SJSA1 (cell line): ENCODE results near the gene SPOCK3. TPM values are rescaled to one million over a fixed set of nuclear protein-coding genes. Genes with fewer than 3 reads are reported as not detected.

Experiments
- DNase-seq, 2 experiments: peaks; one replicate each; pipeline ENCODE4 v3.0.0-alpha.2; 2015 to 2020; ENCODE audit warnings: low spot score in 2 of 2, low read depth in 1 of 2
- H3K27ac ChIP-seq: fragments of 250-450 bp; sonication (Bioruptor Pico); 2 replicates; pipeline ENCODE4 v1.5.1; 2020; ENCODE audit warnings: mild to moderate bottlenecking, moderate library complexity
- H3K27me3 ChIP-seq: fragments of 250-450 bp; sonication (Bioruptor Pico); replicated peaks from 2 replicates; pipeline ENCODE4 v1.5.1; 2020; ENCODE audit warnings: mild to moderate bottlenecking, moderate library complexity
- H3K36me3 ChIP-seq: fragments of 250-450 bp; sonication (Bioruptor Pico); 2 replicates; pipeline ENCODE4 v1.5.1; 2020; ENCODE audit warnings: mild to moderate bottlenecking
- H3K4me1 ChIP-seq: fragments of 250-450 bp; sonication (Bioruptor Pico); replicated peaks from 2 replicates; pipeline ENCODE4 v1.6.1; 2021; ENCODE audit warnings: mild to moderate bottlenecking
- H3K4me3 ChIP-seq: fragments of 250-450 bp; sonication (Bioruptor Pico); 2 replicates; pipeline ENCODE4 v1.5.1; 2020; ENCODE audit warnings: mild to moderate bottlenecking
- H3K9me3 ChIP-seq: fragments of 250-450 bp; sonication (Bioruptor Pico); replicated peaks from 2 replicates; pipeline ENCODE4 v1.5.1; 2020; ENCODE audit warnings: mild to moderate bottlenecking
- total RNA-seq: library from RNA; depleted of rRNA; stranded (reverse); fragments of >200 nt; shearing (Covaris generic); gene quantifications from 2 replicates; pipeline ENCODE4 v1.2.3, GENCODE V29; 2014

The SPOCK3 gene
- total RNA-seq, 1 experiment from 2014 or later = not detected

- Histone ChIP-seq H3K4me3 (no peak overlapping the region), H3K9me3 (no peaks in the 10 kb centered on the region), H3K4me1 (no peaks in the 10 kb centered on the region), H3K27ac (no peak overlapping the region), H3K27me3 (no peaks in the 10 kb centered on the region), H3K36me3 (no peaks in the 10 kb centered on the region)
- DNase-seq = no peak
These were observed 98.0 kb downstream of the SPOCK3 start for GRCh38 chr4:167136270-167136669.

DNA sequence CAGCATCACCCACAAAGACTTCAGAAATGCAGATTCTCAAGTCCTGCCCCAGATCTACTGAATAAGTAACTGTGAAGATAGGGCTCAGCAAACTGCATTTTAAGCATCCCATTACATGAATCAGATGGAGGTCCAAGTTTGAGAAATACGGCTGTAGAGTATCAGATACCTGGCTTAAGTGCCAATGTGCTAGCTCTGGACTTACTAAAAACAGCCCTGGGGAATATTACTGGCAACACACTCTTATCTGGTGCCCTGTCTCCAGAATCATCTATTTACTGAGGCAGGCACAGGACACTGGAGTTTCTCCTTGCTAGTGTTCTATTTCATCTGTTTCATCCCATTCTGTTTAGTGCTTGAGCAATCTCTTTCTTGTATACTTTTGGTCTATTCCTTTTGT is 105.1 kb downstream of the SPOCK3 start:
- Histone ChIP-seq H3K4me3 (no peak overlapping the region), H3K27me3 (no peaks in the 10 kb centered on the region), H3K9me3 (no peaks in the 10 kb centered on the region), H3K36me3 (no peaks in the 10 kb centered on the region), H3K4me1 (no peaks in the 10 kb centered on the region), H3K27ac (no peak overlapping the region)
- no peak for DNase-seq

GRCh38 chr4:167119392-167119791 is 114.9 kb downstream of the SPOCK3 start:
- Histone ChIP-seq H3K4me1 (no peaks in the 10 kb centered on the region), H3K4me3 (no peak overlapping the region), H3K9me3 (no peaks in the 10 kb centered on the region), H3K36me3 (no peaks in the 10 kb centered on the region), H3K27ac (no peak overlapping the region), H3K27me3 (no peaks in the 10 kb centered on the region)
- DNase-seq = no peak

GRCh38 chr4:167117273-167117672 is 117.0 kb downstream of the SPOCK3 start:
- no peak overlapping the region for H3K4me3 ChIP-seq
- no peaks in the 10 kb centered on the region for H3K36me3 ChIP-seq
- H3K27me3 ChIP-seq = no peaks in the 10 kb centered on the region
- no peak overlapping the region for H3K27ac ChIP-seq
- no peak for DNase-seq
- no peaks in the 10 kb centered on the region for H3K4me1 ChIP-seq
- H3K9me3 ChIP-seq = no peaks in the 10 kb centered on the region

- H3K36me3 ChIP-seq = no peaks in the 10 kb centered on the region
- DNase-seq = no peak
These were observed 119.8 kb downstream of the SPOCK3 start for GRCh38 chr4:167114416-167114971.

DNA sequence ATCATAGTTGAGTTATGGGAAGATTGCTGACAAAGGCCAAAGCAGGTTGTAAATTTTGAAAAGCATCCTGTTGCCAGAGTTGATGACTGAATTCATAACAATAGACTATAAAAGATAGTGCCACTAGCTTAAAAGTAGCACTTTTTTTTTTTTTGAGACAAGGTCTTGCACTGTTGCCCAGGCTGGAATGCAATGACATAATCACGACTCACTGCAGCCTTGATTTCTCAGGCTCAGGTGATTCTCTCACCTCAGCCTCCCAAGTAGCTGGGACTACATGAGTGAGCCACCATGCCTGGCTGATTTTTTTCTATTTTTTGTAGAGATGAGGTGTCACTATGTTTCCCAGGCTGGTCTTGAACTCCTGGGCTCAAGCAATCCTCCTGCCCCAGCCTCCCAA is 122.7 kb downstream of the SPOCK3 start:
- H3K27ac ChIP-seq = no peak overlapping the region
- H3K27me3 ChIP-seq = no peaks in the 10 kb centered on the region
- H3K36me3 ChIP-seq = no peaks in the 10 kb centered on the region
- no peak overlapping the region for H3K4me3 ChIP-seq
- no peaks in the 10 kb centered on the region for H3K9me3 ChIP-seq
- DNase-seq = no peak
- H3K4me1 ChIP-seq = no peaks in the 10 kb centered on the region

More at GRCh38 chr4:167114416-167114971, 119.8 kb downstream of the SPOCK3 start:
- no peak overlapping the region for H3K4me3 ChIP-seq
- no peaks in the 10 kb centered on the region for H3K27me3 ChIP-seq
- no peak overlapping the region for H3K27ac ChIP-seq
- H3K9me3 ChIP-seq = no peaks in the 10 kb centered on the region
- H3K4me1 ChIP-seq = no peaks in the 10 kb centered on the region

DNA sequence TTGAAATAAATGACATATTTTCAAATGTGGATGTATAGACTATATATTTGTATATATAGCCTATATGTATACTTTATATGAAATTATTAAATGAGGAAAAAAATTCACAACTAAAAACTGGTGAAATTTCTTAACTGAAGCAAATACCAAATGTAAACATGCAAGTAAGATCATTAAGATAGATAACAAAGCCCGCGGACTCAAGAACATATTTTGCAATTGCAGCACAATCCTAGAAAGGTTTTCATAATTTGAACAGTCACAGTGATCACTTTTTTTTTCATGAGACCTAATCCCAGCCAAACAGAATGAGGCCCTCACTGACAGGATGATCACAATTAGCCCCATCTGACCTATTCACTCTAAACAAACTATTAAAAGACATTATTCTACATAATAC is 123.2 kb downstream of the SPOCK3 start:
- H3K4me3 ChIP-seq = no peak overlapping the region
- H3K36me3 ChIP-seq = no peaks in the 10 kb centered on the region
- no peaks in the 10 kb centered on the region for H3K9me3 ChIP-seq
- H3K4me1 ChIP-seq = no peaks in the 10 kb centered on the region
- no peak for DNase-seq
- H3K27ac ChIP-seq = no peak overlapping the region
- H3K27me3 ChIP-seq = no peaks in the 10 kb centered on the region

DNA sequence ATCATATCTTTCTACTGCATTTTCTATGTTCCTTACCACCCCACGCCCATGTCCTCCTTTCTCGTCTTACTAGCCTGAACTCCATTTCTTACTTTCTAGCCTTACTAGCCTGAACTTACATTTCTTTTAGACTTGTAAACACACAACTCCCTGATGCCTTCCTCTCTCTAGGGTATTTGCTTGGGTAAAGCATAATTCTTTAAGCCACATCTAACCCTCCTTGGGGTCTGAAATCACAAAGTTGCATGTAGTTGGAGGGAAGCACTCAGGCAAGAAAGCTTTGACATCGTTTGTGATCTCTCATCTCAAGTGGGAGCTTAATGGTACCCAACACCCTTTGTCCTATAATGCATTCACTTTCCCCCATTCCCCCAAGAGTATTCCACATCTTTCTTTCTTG is 124.4 kb downstream of the SPOCK3 start:
- Histone ChIP-seq H3K36me3 (no peaks in the 10 kb centered on the region), H3K4me1 (no peaks in the 10 kb centered on the region), H3K27ac (no peak overlapping the region), H3K9me3 (no peaks in the 10 kb centered on the region), H3K27me3 (no peaks in the 10 kb centered on the region), H3K4me3 (no peak overlapping the region)
- DNase-seq = no peak

DNA sequence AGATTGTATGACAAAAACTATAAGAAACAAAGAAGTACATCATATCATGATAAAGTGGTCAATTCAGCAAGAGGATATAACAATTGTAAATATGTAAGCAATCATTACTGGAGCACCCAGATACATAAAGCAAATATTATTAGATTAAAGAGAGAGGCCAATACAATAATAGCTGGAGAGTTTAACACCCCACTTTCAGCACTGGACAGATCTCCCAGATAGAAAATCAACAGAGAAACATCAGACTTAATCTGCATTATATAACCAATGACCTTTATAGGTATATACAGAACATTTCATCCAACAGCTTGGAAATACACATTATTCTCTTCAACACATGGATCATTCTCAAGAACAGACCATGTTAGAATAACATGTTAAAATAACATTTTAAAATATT is 128.4 kb downstream of the SPOCK3 start:
- no peaks in the 10 kb centered on the region for H3K36me3 ChIP-seq
- no peak for DNase-seq
- H3K4me1 ChIP-seq = no peaks in the 10 kb centered on the region
- no peak overlapping the region for H3K4me3 ChIP-seq
- no peaks in the 10 kb centered on the region for H3K27me3 ChIP-seq
- no peak overlapping the region for H3K27ac ChIP-seq
- H3K9me3 ChIP-seq = no peaks in the 10 kb centered on the region

DNA sequence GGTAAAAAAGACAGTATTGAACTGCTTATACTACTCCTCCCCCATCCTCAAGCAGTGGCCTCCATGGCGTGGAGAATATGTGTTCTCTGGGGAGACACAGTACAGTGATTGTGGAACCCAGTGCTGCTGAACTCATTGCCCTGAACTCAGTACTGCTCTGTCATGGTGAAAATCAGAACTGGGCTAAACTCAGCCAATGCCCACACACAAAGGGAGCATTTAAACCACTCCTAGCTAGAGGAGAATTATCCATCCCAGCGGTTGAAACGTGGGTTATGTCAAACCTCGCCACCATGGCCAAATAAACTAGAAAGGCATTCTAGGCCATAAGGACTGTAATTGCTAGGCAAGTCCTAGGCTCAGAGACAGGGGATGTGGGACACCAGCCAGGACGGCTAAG is 131.8 kb downstream of the SPOCK3 start:
- no peak for DNase-seq
- H3K27ac ChIP-seq = no peak overlapping the region
- no peak overlapping the region for H3K4me3 ChIP-seq
- no peaks in the 10 kb centered on the region for H3K36me3 ChIP-seq
- H3K27me3 ChIP-seq = no peaks in the 10 kb centered on the region
- H3K9me3 ChIP-seq = no peaks in the 10 kb centered on the region
- H3K4me1 ChIP-seq = no peaks in the 10 kb centered on the region

DNA sequence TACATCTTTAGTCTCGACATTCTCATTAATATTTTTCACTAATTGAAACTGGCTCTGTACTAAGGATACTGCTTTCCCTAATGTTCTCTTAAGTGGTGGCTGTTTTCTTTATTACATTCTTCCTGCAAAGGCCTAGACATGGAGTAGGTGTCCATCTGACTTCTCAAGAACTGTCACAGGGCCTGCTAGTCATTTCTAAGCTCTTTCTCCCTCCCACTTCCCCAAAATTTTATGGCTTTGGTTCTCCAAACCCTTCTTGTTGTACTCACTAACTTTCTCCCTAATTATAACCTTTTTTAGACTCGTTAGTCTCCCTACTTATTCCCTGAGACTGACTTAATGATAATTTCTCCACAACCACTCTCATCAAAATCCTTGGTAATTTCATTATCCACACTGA is 133.3 kb downstream of the SPOCK3 start:
- H3K27me3 ChIP-seq = no peaks in the 10 kb centered on the region
- no peak overlapping the region for H3K4me3 ChIP-seq
- no peaks in the 10 kb centered on the region for H3K4me1 ChIP-seq
- no peaks in the 10 kb centered on the region for H3K36me3 ChIP-seq
- no peaks in the 10 kb centered on the region for H3K9me3 ChIP-seq
- no peak for DNase-seq
- no peak overlapping the region for H3K27ac ChIP-seq

DNA sequence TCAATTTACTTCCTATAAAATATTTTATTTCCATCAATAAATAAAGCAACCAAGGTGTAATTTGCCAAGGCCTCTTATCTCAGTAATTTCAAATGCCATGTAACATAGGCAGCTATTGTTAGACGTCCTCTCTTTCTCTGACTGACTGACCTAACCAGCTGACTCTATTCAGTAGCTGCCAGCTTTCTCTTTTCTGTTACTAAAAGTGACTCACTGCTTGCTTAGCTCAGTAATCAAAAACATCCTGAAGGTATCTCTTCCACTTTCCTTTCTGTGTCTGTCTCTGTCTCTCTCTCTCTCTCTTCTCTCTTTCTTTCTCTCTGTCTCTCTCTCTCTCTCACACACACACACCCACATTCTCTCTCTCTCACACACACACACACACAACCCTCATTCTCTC is 134.2 kb downstream of the SPOCK3 start:
- no peak for DNase-seq
- no peaks in the 10 kb centered on the region for H3K9me3 ChIP-seq
- H3K27me3 ChIP-seq = no peaks in the 10 kb centered on the region
- H3K27ac ChIP-seq = no peak overlapping the region
- no peak overlapping the region for H3K4me3 ChIP-seq
- H3K36me3 ChIP-seq = no peaks in the 10 kb centered on the region
- H3K4me1 ChIP-seq = no peaks in the 10 kb centered on the region

- DNase-seq = no peak
- Histone ChIP-seq H3K27me3 (no peaks in the 10 kb centered on the region), H3K4me1 (no peaks in the 10 kb centered on the region), H3K36me3 (no peaks in the 10 kb centered on the region), H3K9me3 (no peaks in the 10 kb centered on the region), H3K27ac (no peak overlapping the region), H3K4me3 (no peak overlapping the region)
These were observed 146.2 kb downstream of the SPOCK3 start for GRCh38 chr4:167088115-167088514.

GRCh38 chr4:167084321-167084720 is 150.0 kb downstream of the SPOCK3 start:
- H3K9me3 ChIP-seq = no peaks in the 10 kb centered on the region
- H3K4me3 ChIP-seq = no peak overlapping the region
- no peak for DNase-seq
- no peaks in the 10 kb centered on the region for H3K27me3 ChIP-seq
- no peaks in the 10 kb centered on the region for H3K4me1 ChIP-seq
- H3K36me3 ChIP-seq = no peaks in the 10 kb centered on the region
- H3K27ac ChIP-seq = no peak overlapping the region

DNA sequence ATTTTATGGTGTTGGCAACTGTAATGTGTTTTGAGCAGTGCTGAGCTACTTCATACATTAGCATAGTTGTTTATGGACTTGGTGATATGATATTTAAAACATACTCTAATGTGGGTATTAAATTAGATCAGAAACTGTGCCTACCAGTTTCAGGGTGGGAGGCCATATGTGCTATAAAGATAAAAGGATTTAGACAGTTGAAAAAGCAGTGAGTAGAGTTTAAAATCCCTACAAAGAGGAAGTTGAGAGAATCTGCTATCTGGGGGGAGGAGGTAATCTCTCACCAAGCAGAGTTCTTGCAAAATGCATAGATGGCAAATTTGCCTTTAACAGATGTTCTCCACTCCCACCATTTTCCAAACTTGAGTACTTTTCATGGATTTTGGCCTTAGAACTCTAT is 154.5 kb downstream of the SPOCK3 start:
- Histone ChIP-seq H3K27me3 (no peaks in the 10 kb centered on the region), H3K9me3 (no peaks in the 10 kb centered on the region)

More for the DNA sequence above, 154.5 kb downstream of the SPOCK3 start:
- Histone ChIP-seq H3K36me3 (no peaks in the 10 kb centered on the region), H3K4me3 (no peak overlapping the region), H3K27ac (no peak overlapping the region), H3K4me1 (no peaks in the 10 kb centered on the region)
- DNase-seq = no peak
